ENCODE results near the gene CHST12.

DNA sequence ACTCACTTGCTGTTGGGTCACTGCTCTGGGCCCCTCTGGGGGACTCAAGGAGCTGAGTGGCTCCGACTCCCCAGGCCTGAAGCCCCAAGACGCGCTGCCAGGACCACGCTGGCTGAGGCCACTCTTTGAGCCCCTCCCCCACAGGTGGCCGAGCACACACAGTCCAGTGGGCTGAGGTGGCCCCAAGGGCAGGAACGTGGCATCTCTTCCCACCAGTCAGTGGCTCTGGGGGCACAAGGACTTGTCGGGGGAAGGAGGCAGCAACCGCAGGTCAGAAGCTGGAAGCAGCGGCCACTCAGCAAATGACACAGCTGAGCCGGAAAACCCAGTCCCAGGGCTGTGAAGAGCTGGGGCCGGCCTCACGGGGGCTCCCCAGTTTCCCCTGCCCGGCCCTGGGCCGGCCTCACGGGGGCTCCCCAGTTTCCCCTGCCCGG, 48.7 kb downstream of the CHST12 start:
- TF ChIP-seq, protein P1, sequence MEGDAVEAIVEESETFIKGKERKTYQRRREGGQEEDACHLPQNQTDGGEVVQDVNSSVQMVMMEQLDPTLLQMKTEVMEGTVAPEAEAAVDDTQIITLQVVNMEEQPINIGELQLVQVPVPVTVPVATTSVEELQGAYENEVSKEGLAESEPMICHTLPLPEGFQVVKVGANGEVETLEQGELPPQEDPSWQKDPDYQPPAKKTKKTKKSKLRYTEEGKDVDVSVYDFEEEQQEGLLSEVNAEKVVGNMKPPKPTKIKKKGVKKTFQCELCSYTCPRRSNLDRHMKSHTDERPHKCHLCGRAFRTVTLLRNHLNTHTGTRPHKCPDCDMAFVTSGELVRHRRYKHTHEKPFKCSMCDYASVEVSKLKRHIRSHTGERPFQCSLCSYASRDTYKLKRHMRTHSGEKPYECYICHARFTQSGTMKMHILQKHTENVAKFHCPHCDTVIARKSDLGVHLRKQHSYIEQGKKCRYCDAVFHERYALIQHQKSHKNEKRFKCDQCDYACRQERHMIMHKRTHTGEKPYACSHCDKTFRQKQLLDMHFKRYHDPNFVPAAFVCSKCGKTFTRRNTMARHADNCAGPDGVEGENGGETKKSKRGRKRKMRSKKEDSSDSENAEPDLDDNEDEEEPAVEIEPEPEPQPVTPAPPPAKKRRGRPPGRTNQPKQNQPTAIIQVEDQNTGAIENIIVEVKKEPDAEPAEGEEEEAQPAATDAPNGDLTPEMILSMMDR (conservative IDR thresholded peaks at IDR 0.05; ENCODE audit: low read length) = no peak
- TF ChIP-seq EZH2phosphoT487 (IDR thresholded peaks at IDR 0.05; ENCODE audit: borderline replicate concordance, low read depth, low read length) = no peak
